GM12878 (cell line): Measurements from ENCODE around the gene TMEM140. TPM values are rescaled to one million over a fixed set of nuclear protein-coding genes. Genes with fewer than 3 reads are reported as not detected.

Experiments used
- BRCA1 ChIP-seq: IDR thresholded peaks from 2 replicates; pipeline ENCODE4 v1.6.1; 2011; ENCODE audit warnings: low read depth, low read length, improper control_type of control experiment
- CBFB ChIP-seq: IDR thresholded peaks from 2 replicates; pipeline ENCODE4 v1.6.1; 2016; ENCODE audit warnings: antibody characterized with exemption, low read depth
- CHD1 ChIP-seq: IDR thresholded peaks from 2 replicates; pipeline ENCODE4 v1.6.1; 2012; ENCODE audit warnings: low read depth, low read length, improper control_type of control experiment
- DPF2 ChIP-seq: fragments of 450-650 bp; IDR thresholded peaks from 2 replicates; pipeline ENCODE4 v1.6.1; 2017; ENCODE audit warnings: mild to moderate bottlenecking
- ELK1 ChIP-seq: IDR thresholded peaks from 2 replicates; pipeline ENCODE4 v1.6.1; 2012; ENCODE audit warnings: low read depth, low read length, improper control_type of control experiment
- EP300 ChIP-seq, 2 experiments: fragments of 150-350 bp in 1 of 2; IDR thresholded peaks; 2 replicates each; pipeline ENCODE4 v1.6.1; 2011 to 2012; ENCODE audit warnings: low read depth in 2 of 2, low read length in 2 of 2, borderline replicate concordance in 1 of 2, improper control_type of control experiment in 1 of 2, inconsistent platforms in 1 of 2; ENCODE audit not compliant: control insufficient read depth in 1 of 2
- ETV6 ChIP-seq, 2 experiments: fragments of 450-650 bp in 1 of 2; IDR thresholded peaks in 1 of 2; conservative IDR thresholded peaks in 1 of 2; 2 replicates each; pipeline ENCODE4 v1.6.1; 2014; ENCODE audit warnings: antibody characterized with exemption in 1 of 2, borderline replicate concordance in 1 of 2, low read depth in 1 of 2, mild to moderate bottlenecking in 1 of 2, moderate library complexity in 1 of 2
- GABPA ChIP-seq: IDR thresholded peaks from 2 replicates; pipeline ENCODE4 v1.6.1; 2014; ENCODE audit warnings: antibody characterized with exemption, low read depth, mild to moderate bottlenecking, inconsistent platforms
- MYB ChIP-seq: fragments of 150-350 bp; IDR thresholded peaks from 2 replicates; pipeline ENCODE4 v1.6.1; 2014; ENCODE audit warnings: mild to moderate bottlenecking, low read depth, low read length, borderline replicate concordance
- NRF1 ChIP-seq: conservative IDR thresholded peaks from 2 replicates; pipeline ENCODE4 v1.6.1; 2011; ENCODE audit warnings: mild to moderate bottlenecking, low read depth, low read length, improper control_type of control experiment
- RAD21 ChIP-seq: IDR thresholded peaks from 2 replicates; pipeline ENCODE4 v1.6.1; 2011; ENCODE audit warnings: mild to moderate bottlenecking, low read depth, low read length, moderate library complexity; ENCODE audit not compliant: insufficient read depth
- RCOR1 ChIP-seq: conservative IDR thresholded peaks from 2 replicates; pipeline ENCODE4 v1.6.1; 2012; ENCODE audit warnings: low read depth, low read length, improper control_type of control experiment
- SMAD1 ChIP-seq: fragments of 450-650 bp; IDR thresholded peaks from 2 replicates; pipeline ENCODE4 v1.6.1; 2018; ENCODE audit warnings: mild to moderate bottlenecking, low read depth; ENCODE audit not compliant: partially characterized antibody
- SMAD5 ChIP-seq: IDR thresholded peaks from 2 replicates; pipeline ENCODE4 v1.6.1; 2016; ENCODE audit warnings: antibody characterized with exemption, low read depth
- SPI1 ChIP-seq: IDR thresholded peaks from 2 replicates; pipeline ENCODE4 v1.6.1; 2011; ENCODE audit warnings: low read depth, mild to moderate bottlenecking, low read length, moderate library complexity, borderline replicate concordance; ENCODE audit not compliant: insufficient read depth
- SREBF2 ChIP-seq: IDR thresholded peaks from 2 replicates; pipeline ENCODE4 v1.6.1; 2012; ENCODE audit warnings: mild to moderate bottlenecking, low read length
- TAF1 ChIP-seq: IDR thresholded peaks from 2 replicates; pipeline ENCODE4 v1.6.1; 2011; ENCODE audit warnings: mild to moderate bottlenecking, low read depth, low read length, borderline replicate concordance
- TCF3 ChIP-seq: IDR thresholded peaks from 2 replicates; pipeline ENCODE4 v1.6.1; 2012; ENCODE audit warnings: low read depth, mild to moderate bottlenecking, low read length, borderline replicate concordance; ENCODE audit not compliant: insufficient read depth
- YY1 ChIP-seq: IDR thresholded peaks from 2 replicates; pipeline ENCODE4 v1.6.1; 2011; ENCODE audit warnings: low read depth, mild to moderate bottlenecking, low read length
- ZBED1 ChIP-seq: IDR thresholded peaks from 2 replicates; pipeline ENCODE4 v1.6.1; 2016; ENCODE audit warnings: borderline replicate concordance
- polyA plus RNA-seq, 11 experiments: library from polyadenylated mRNA; depleted of rRNA in 4 of 11; unstranded in 6 of 11; stranded (reverse) in 5 of 11; fragments of >200 nt; fragmentation: Nextera tagmentation in 4 of 11; fragmentation: Illumina TruSeq in 1 of 11; extraction: Ambion mirVana in 4 of 11; extraction: Trizol in 1 of 11; gene quantifications; 1 replicate in 1 of 11; 2 replicates in 10 of 11; pipeline versions ENCODE4 v1.2.1 to v1.2.3, GENCODE V29; 2011 to 2016; ENCODE audit warnings: inconsistent platforms in 2 of 11, missing spikeins in 2 of 11, low read depth in 1 of 11
- total RNA-seq, 4 experiments: library from RNA; depleted of rRNA in 3 of 4; stranded (reverse); fragments of >200 nt in 3 of 4; fragmentation: Illumina TruSeq in 1 of 4; extraction: Trizol in 1 of 4; gene quantifications; 2 replicates each; pipeline versions ENCODE4 v1.2.1 to v1.2.3, GENCODE V29; 2013 to 2021
- TF ChIP-seq, protein P1 (sequence below): IDR thresholded peaks from 2 replicates; pipeline ENCODE4 v1.6.1; 2012; ENCODE audit warnings: low read depth, low read length, improper control_type of control experiment
- TF ChIP-seq, protein P2 (sequence below): fragments of 150-350 bp; IDR thresholded peaks from 2 replicates; pipeline ENCODE4 v1.6.1; 2016; ENCODE audit warnings: low read depth, low read length

Gene TMEM140
- total and polyA plus RNA-seq, 10 of the 15 experiments (the other 5 are each of a cell fraction or from before 2014, with no cell fraction given): 0.85 to 20.7 (median 3.3) TPM

DNA sequence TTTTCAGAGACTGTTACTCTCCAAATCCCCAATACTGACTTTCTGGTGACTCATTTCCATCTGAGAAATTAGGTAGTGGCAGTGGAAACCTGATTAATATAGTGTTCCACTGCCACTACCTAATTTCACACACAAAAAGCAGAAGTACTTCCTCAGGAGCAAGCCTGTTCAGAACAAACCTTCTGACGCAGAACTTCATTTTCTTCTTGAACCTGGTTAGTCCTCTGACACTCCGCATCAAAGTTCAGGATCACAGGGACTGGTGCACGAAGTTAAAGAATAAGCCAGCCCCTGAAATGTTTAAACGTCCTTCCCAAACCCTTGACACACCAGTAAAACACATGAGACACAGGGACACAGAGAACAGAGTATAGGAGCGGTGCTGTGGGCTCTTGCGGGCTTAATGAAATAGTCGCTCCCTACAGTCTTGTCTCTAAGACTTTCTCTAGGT, 59.1 kb downstream of the TMEM140 start (continued):
- TF ChIP-seq, protein P1, sequence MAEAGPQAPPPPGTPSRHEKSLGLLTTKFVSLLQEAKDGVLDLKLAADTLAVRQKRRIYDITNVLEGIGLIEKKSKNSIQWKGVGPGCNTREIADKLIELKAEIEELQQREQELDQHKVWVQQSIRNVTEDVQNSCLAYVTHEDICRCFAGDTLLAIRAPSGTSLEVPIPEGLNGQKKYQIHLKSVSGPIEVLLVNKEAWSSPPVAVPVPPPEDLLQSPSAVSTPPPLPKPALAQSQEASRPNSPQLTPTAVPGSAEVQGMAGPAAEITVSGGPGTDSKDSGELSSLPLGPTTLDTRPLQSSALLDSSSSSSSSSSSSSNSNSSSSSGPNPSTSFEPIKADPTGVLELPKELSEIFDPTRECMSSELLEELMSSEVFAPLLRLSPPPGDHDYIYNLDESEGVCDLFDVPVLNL: no peak
- TF ChIP-seq TAF1: no peak
- TF ChIP-seq SMAD5: no peak
- TF ChIP-seq, protein P2, sequence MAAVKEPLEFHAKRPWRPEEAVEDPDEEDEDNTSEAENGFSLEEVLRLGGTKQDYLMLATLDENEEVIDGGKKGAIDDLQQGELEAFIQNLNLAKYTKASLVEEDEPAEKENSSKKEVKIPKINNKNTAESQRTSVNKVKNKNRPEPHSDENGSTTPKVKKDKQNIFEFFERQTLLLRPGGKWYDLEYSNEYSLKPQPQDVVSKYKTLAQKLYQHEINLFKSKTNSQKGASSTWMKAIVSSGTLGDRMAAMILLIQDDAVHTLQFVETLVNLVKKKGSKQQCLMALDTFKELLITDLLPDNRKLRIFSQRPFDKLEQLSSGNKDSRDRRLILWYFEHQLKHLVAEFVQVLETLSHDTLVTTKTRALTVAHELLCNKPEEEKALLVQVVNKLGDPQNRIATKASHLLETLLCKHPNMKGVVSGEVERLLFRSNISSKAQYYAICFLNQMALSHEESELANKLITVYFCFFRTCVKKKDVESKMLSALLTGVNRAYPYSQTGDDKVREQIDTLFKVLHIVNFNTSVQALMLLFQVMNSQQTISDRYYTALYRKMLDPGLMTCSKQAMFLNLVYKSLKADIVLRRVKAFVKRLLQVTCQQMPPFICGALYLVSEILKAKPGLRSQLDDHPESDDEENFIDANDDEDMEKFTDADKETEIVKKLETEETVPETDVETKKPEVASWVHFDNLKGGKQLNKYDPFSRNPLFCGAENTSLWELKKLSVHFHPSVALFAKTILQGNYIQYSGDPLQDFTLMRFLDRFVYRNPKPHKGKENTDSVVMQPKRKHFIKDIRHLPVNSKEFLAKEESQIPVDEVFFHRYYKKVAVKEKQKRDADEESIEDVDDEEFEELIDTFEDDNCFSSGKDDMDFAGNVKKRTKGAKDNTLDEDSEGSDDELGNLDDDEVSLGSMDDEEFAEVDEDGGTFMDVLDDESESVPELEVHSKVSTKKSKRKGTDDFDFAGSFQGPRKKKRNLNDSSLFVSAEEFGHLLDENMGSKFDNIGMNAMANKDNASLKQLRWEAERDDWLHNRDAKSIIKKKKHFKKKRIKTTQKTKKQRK: no peak
- no peak for TF ChIP-seq MYB
- no peak for TF ChIP-seq SREBF2
- TF ChIP-seq SMAD1: peak; percentile 62
- TF ChIP-seq ETV6 (conservative IDR thresholded peaks at IDR 0.05 in 1 of 2, IDR thresholded peaks at IDR 0.05 in 1 of 2; ENCODE audit: borderline replicate concordance in 1 of 2, low read depth in 1 of 2): peak in 1 of 2 experiments; percentile 73; a peak in 1 of 4 replicates
- no peak for TF ChIP-seq BRCA1
- 0 out of 2 replicates have a peak, but pooled peaks have one; percentile 26 for TF ChIP-seq GABPA
- no peak for TF ChIP-seq NRF1
- no peak for TF ChIP-seq ELK1
- no peak for TF ChIP-seq CHD1
- no peak for TF ChIP-seq YY1
- peak; percentile 92 for TF ChIP-seq DPF2
- TF ChIP-seq ZBED1: no peak
- TF ChIP-seq RCOR1: no peak
- no peak for TF ChIP-seq CBFB
- TF ChIP-seq RAD21: no peak
- TF ChIP-seq TCF3: no peak
- peak in 1 of 2 experiments; percentile 84; a peak in 2 of 4 replicates for TF ChIP-seq EP300 (IDR thresholded peaks at IDR 0.05; ENCODE audit: borderline replicate concordance in 1 of 2, control insufficient read depth in 1 of 2, low read depth in 2 of 2, low read length in 2 of 2)
- peak; percentile 82 for TF ChIP-seq SPI1
